Activated naive CD8-positive, alpha-beta T cell (primary cell): ENCODE measurements around the gene ASPRV1.
A peak's percentile ranks its signal among the peaks of the same experiment; 100 is the strongest.

Experiments
- H3K27ac Mint-ChIP-seq: one replicate; pipeline ENCODE4 v1.8.0; 2021; ENCODE audit warnings: mixed read lengths
- H3K27me3 Mint-ChIP-seq: one replicate; pipeline ENCODE4 v1.8.0; 2021; ENCODE audit warnings: mixed read lengths
- H3K36me3 Mint-ChIP-seq: one replicate; pipeline ENCODE4 v1.8.0; 2021; ENCODE audit warnings: mixed read lengths
- H3K4me1 Mint-ChIP-seq: one replicate; pipeline ENCODE4 v1.8.0; 2021; ENCODE audit warnings: low read depth, mixed read lengths
- H3K4me3 Mint-ChIP-seq: one replicate; pipeline ENCODE4 v1.8.0; 2021; ENCODE audit warnings: mild to moderate bottlenecking, mixed read lengths
- H3K9me3 Mint-ChIP-seq: one replicate; pipeline ENCODE4 v1.8.0; 2021; ENCODE audit warnings: low read depth, mixed read lengths

ASPRV1 gene

GRCh38 chr2:69994166-69994565, 32.7 kb upstream of the ASPRV1 start:
- no peaks in the 10 kb centered on the region for H3K4me1 Mint-ChIP-seq
- H3K36me3 Mint-ChIP-seq: peaks cover 11% of the 10 kb centered on the region
- no peak overlapping the region for H3K4me3 Mint-ChIP-seq
- no peaks in the 10 kb centered on the region for H3K27me3 Mint-ChIP-seq
- H3K27ac Mint-ChIP-seq: no peak overlapping the region
- no peaks in the 10 kb centered on the region for H3K9me3 Mint-ChIP-seq

GRCh38 chr2:69993708-69994107, 32.3 kb upstream of the ASPRV1 start:
- H3K9me3 Mint-ChIP-seq: no peaks in the 10 kb centered on the region
- no peak overlapping the region for H3K4me3 Mint-ChIP-seq
- H3K4me1 Mint-ChIP-seq: no peaks in the 10 kb centered on the region
- no peaks in the 10 kb centered on the region for H3K27me3 Mint-ChIP-seq
- H3K27ac Mint-ChIP-seq: no peak overlapping the region
- H3K36me3 Mint-ChIP-seq: peaks cover 11% of the 10 kb centered on the region

- H3K4me1 Mint-ChIP-seq: peaks cover 1% of the 10 kb centered on the region
Measured at GRCh38 chr2:69993048-69993565, 31.7 kb upstream of the ASPRV1 start.

GRCh38 chr2:69992310-69993047, 31.0 kb upstream of the ASPRV1 start:
- H3K36me3 Mint-ChIP-seq: peaks cover 11% of the 10 kb centered on the region
- no peak overlapping the region for H3K27ac Mint-ChIP-seq
- no peaks in the 10 kb centered on the region for H3K27me3 Mint-ChIP-seq
- H3K4me3 Mint-ChIP-seq: no peak overlapping the region
- peaks cover 1% of the 10 kb centered on the region for H3K4me1 Mint-ChIP-seq
- H3K9me3 Mint-ChIP-seq: no peaks in the 10 kb centered on the region

More at GRCh38 chr2:69993048-69993565, 31.7 kb upstream of the ASPRV1 start:
- H3K36me3 Mint-ChIP-seq: peaks cover 11% of the 10 kb centered on the region
- H3K4me3 Mint-ChIP-seq: no peak overlapping the region
- H3K27me3 Mint-ChIP-seq: no peaks in the 10 kb centered on the region
- no peaks in the 10 kb centered on the region for H3K9me3 Mint-ChIP-seq
- no peak overlapping the region for H3K27ac Mint-ChIP-seq

GRCh38 chr2:69989441-69990105, 28.1 kb upstream of the ASPRV1 start:
- H3K27ac Mint-ChIP-seq: no peak overlapping the region
- peaks cover 9% of the 10 kb centered on the region for H3K36me3 Mint-ChIP-seq
- no peaks in the 10 kb centered on the region for H3K27me3 Mint-ChIP-seq
- no peaks in the 10 kb centered on the region for H3K9me3 Mint-ChIP-seq
- peaks cover 1% of the 10 kb centered on the region for H3K4me1 Mint-ChIP-seq
- no peak overlapping the region for H3K4me3 Mint-ChIP-seq

GRCh38 chr2:69989009-69989408, 27.6 kb upstream of the ASPRV1 start:
- Mint-ChIP-seq H3K4me1 (peaks cover 1% of the 10 kb centered on the region), H3K36me3 (peaks cover 6% of the 10 kb centered on the region), H3K4me3 (no peak overlapping the region), H3K9me3 (no peaks in the 10 kb centered on the region), H3K27ac (no peak overlapping the region), H3K27me3 (no peaks in the 10 kb centered on the region)

GRCh38 chr2:69988086-69988635, 26.7 kb upstream of the ASPRV1 start:
- H3K4me3 Mint-ChIP-seq: no peak overlapping the region
- H3K27ac Mint-ChIP-seq: peak overlapping the region; percentile 47
- peaks cover 1% of the 10 kb centered on the region for H3K4me1 Mint-ChIP-seq
- peaks cover 5% of the 10 kb centered on the region for H3K36me3 Mint-ChIP-seq
- no peaks in the 10 kb centered on the region for H3K27me3 Mint-ChIP-seq
- no peaks in the 10 kb centered on the region for H3K9me3 Mint-ChIP-seq

- H3K27ac Mint-ChIP-seq: peak overlapping the region; percentile 34
- H3K4me1 Mint-ChIP-seq: peaks cover 1% of the 10 kb centered on the region
- no peaks in the 10 kb centered on the region for H3K9me3 Mint-ChIP-seq
- H3K4me3 Mint-ChIP-seq: no peak overlapping the region
- H3K36me3 Mint-ChIP-seq: peaks cover 5% of the 10 kb centered on the region
- H3K27me3 Mint-ChIP-seq: no peaks in the 10 kb centered on the region
Measured at GRCh38 chr2:69986691-69987090, 25.3 kb upstream of the ASPRV1 start.

GRCh38 chr2:69985688-69986087, 24.3 kb upstream of the ASPRV1 start:
- no peaks in the 10 kb centered on the region for H3K9me3 Mint-ChIP-seq
- H3K4me3 Mint-ChIP-seq: no peak overlapping the region
- peaks cover 5% of the 10 kb centered on the region for H3K36me3 Mint-ChIP-seq
- no peaks in the 10 kb centered on the region for H3K27me3 Mint-ChIP-seq
- peaks cover 1% of the 10 kb centered on the region for H3K4me1 Mint-ChIP-seq
- H3K27ac Mint-ChIP-seq: no peak overlapping the region

GRCh38 chr2:69985216-69985615, 23.8 kb upstream of the ASPRV1 start:
- H3K36me3 Mint-ChIP-seq: peaks cover 5% of the 10 kb centered on the region
- H3K27ac Mint-ChIP-seq: no peak overlapping the region
- no peak overlapping the region for H3K4me3 Mint-ChIP-seq
- no peaks in the 10 kb centered on the region for H3K9me3 Mint-ChIP-seq
- H3K4me1 Mint-ChIP-seq: peaks cover 1% of the 10 kb centered on the region
- H3K27me3 Mint-ChIP-seq: no peaks in the 10 kb centered on the region

- Mint-ChIP-seq H3K4me3 (no peak overlapping the region), H3K9me3 (no peaks in the 10 kb centered on the region), H3K4me1 (peaks cover 1% of the 10 kb centered on the region), H3K36me3 (peaks cover 5% of the 10 kb centered on the region), H3K27me3 (no peaks in the 10 kb centered on the region), H3K27ac (no peak overlapping the region)
Measured at GRCh38 chr2:69983392-69983966, 22.0 kb upstream of the ASPRV1 start.

- Mint-ChIP-seq H3K9me3 (no peaks in the 10 kb centered on the region), H3K27me3 (no peaks in the 10 kb centered on the region), H3K27ac (no peak overlapping the region), H3K4me1 (peaks cover 13% of the 10 kb centered on the region), H3K36me3 (peaks cover 4% of the 10 kb centered on the region), H3K4me3 (no peak overlapping the region)
Measured at GRCh38 chr2:69979902-69980807, 18.7 kb upstream of the ASPRV1 start.

GRCh38 chr2:69977906-69978482, 16.6 kb upstream of the ASPRV1 start:
- no peaks in the 10 kb centered on the region for H3K27me3 Mint-ChIP-seq
- H3K4me1 Mint-ChIP-seq: peaks cover 14% of the 10 kb centered on the region
- no peaks in the 10 kb centered on the region for H3K9me3 Mint-ChIP-seq
- no peaks in the 10 kb centered on the region for H3K36me3 Mint-ChIP-seq
- H3K27ac Mint-ChIP-seq: no peak overlapping the region
- H3K4me3 Mint-ChIP-seq: no peak overlapping the region

GRCh38 chr2:69977186-69977585, 15.8 kb upstream of the ASPRV1 start:
- no peaks in the 10 kb centered on the region for H3K9me3 Mint-ChIP-seq
- H3K27me3 Mint-ChIP-seq: no peaks in the 10 kb centered on the region
- no peaks in the 10 kb centered on the region for H3K36me3 Mint-ChIP-seq
- no peak overlapping the region for H3K27ac Mint-ChIP-seq
- H3K4me3 Mint-ChIP-seq: no peak overlapping the region
- H3K4me1 Mint-ChIP-seq: peaks cover 14% of the 10 kb centered on the region
